ENCODE measurements around the gene SCUBE3. TPM values are rescaled to one million over a fixed set of nuclear protein-coding genes. Genes with fewer than 3 reads are reported as not detected.

The SCUBE3 gene
- total RNA-seq, 1 experiment from 2014 or later = 0.17 TPM

DNA sequence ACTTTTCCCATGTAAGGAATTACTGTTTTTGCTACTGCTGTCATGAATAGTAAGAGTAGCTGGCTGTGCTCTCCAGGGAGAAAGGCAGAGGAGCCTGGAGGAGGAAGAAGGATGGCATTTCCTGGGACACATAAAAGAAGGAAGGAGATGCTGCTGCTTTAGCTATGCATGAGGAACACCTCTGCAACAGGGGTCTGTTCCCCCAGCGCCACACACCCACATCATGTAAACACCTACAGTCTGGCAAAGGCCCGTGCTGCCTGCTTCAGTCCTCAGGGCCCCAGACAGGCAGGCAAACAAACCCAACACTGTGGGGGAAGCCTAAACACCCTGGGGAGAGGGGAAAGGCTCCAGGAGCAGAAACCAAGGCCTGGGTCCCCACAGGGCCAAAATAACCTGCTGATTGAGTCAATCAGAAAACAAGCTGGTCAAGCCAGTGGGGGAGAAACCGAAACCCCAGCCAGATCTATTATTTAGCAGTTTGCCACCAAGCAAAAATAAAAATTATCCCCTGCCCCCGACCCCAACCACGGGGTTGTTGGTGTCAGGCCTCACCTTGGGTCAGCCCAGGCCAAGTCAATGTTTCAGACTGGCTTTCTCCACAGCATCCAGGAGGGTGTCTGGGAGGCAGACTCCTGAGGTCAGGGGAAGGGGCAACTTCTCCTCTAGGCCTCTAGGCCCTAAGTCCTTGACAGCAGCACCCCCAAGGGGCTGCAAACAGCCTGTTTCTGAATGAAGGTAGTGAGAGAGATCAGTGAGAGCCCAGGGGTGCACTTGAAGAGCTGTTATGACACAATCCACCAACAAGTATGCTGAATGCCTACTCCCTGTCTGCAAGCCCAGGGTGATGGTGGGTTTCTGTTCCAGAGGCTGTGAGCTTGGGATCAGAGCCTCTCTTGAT is 34.6 kb upstream of the SCUBE3 start:
- H3K36me3 ChIP-seq (ENCODE audit: low read depth) = no peaks in the 10 kb centered on the region
- H3K4me1 ChIP-seq (replicated peaks; ENCODE audit: insufficient read depth) = peaks cover 39% of the 10 kb centered on the region
- H3K9me3 ChIP-seq (ENCODE audit: insufficient read depth, low read depth) = no peaks in the 10 kb centered on the region
- peaks cover 35% of the 10 kb centered on the region; the same call in 1 of the 2 replicates for H3F3A ChIP-seq (ENCODE audit: insufficient read depth, low read depth)
- intact Hi-C loops (cut with micrococcal nuclease; ENCODE audit: unreplicated experiment) = no loop called here
- CTCF ChIA-PET = no interaction called here
- H3K27me3 ChIP-seq (ENCODE audit: insufficient read depth, low read depth) = no peaks in the 10 kb centered on the region
- no peak overlapping the region for H3K4me3 ChIP-seq
- H2AFZ ChIP-seq = no peak overlapping the region
- no peak for DNase-seq
- H3K79me2 ChIP-seq (ENCODE audit: low read depth) = no peaks in the 10 kb centered on the region
- H3K27ac ChIP-seq = no peak overlapping the region
- H3K4me2 ChIP-seq = no peak overlapping the region
- BruUV-seq (replicated peaks) = no TSS peak
- H4K20me1 ChIP-seq (ENCODE audit: insufficient read depth) = no peaks in the 10 kb centered on the region
- POLR2A ChIA-PET (ENCODE audit: unreplicated experiment) = no interaction called here
- no peaks in the 10 kb centered on the region for H3K9me2 ChIP-seq (ENCODE audit: insufficient read depth)
- TF ChIP-seq, protein P1, sequence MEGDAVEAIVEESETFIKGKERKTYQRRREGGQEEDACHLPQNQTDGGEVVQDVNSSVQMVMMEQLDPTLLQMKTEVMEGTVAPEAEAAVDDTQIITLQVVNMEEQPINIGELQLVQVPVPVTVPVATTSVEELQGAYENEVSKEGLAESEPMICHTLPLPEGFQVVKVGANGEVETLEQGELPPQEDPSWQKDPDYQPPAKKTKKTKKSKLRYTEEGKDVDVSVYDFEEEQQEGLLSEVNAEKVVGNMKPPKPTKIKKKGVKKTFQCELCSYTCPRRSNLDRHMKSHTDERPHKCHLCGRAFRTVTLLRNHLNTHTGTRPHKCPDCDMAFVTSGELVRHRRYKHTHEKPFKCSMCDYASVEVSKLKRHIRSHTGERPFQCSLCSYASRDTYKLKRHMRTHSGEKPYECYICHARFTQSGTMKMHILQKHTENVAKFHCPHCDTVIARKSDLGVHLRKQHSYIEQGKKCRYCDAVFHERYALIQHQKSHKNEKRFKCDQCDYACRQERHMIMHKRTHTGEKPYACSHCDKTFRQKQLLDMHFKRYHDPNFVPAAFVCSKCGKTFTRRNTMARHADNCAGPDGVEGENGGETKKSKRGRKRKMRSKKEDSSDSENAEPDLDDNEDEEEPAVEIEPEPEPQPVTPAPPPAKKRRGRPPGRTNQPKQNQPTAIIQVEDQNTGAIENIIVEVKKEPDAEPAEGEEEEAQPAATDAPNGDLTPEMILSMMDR (conservative IDR thresholded peaks at IDR 0.05) = no peak
- no peak for TF ChIP-seq EZH2 (IDR thresholded peaks at IDR 0.05; ENCODE audit: low read depth)

DNA sequence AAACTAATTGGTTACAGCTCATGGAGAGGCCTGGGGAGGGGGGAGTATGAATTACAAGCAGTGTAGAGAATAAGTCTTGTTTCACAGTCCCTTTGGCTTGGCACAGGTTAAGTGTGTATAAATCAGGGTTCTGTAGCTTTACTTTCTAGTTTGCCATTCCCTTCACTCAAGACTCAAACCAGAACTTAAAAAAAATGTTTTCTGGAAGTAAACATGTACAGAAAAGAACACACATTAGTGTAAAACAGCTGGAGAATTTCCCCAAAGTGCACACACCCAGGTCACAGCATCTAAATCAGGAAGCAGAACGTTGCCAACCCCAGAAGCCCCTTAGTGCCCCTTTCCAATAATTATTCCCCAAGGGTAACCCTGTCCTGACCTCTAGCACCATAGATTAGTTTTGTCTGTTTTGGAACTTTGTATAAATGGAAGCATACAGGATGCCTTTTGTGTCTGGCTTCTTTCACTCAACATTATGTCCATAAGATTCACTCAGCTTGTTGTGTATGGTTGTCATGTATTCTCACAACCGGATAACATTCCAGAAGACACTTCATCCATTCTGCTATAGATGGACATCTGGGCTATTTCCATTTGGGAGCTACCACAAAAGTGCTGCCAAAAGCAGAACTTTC is 33.7 kb upstream of the SCUBE3 start:
- Histone ChIP-seq H3K27me3 (ENCODE audit: insufficient read depth, low read depth) (no peaks in the 10 kb centered on the region), H3F3A (ENCODE audit: insufficient read depth, low read depth) (peaks cover 35% of the 10 kb centered on the region), H3K9me2 (ENCODE audit: insufficient read depth) (no peaks in the 10 kb centered on the region), H3K79me2 (ENCODE audit: low read depth) (no peaks in the 10 kb centered on the region), H2AFZ (no peak overlapping the region), H4K20me1 (ENCODE audit: insufficient read depth) (no peaks in the 10 kb centered on the region), H3K4me2 (no peak overlapping the region), H3K27ac (no peak overlapping the region), H3K4me3 (no peak overlapping the region), H3K9me3 (ENCODE audit: insufficient read depth, low read depth) (no peaks in the 10 kb centered on the region), H3K36me3 (ENCODE audit: low read depth) (no peaks in the 10 kb centered on the region), H3K4me1 (replicated peaks; ENCODE audit: insufficient read depth) (peaks cover 48% of the 10 kb centered on the region)
- ChIA-PET POLR2A (ENCODE audit: unreplicated experiment) (no interaction called here), CTCF (no interaction called here)
- TF ChIP-seq, protein P1 (conservative IDR thresholded peaks at IDR 0.05) = no peak
- no peak for TF ChIP-seq EZH2 (IDR thresholded peaks at IDR 0.05; ENCODE audit: low read depth)
- DNase-seq = no peak
- intact Hi-C loops (cut with micrococcal nuclease; ENCODE audit: unreplicated experiment) = no loop called here
- no TSS peak for BruUV-seq (replicated peaks)

DNA sequence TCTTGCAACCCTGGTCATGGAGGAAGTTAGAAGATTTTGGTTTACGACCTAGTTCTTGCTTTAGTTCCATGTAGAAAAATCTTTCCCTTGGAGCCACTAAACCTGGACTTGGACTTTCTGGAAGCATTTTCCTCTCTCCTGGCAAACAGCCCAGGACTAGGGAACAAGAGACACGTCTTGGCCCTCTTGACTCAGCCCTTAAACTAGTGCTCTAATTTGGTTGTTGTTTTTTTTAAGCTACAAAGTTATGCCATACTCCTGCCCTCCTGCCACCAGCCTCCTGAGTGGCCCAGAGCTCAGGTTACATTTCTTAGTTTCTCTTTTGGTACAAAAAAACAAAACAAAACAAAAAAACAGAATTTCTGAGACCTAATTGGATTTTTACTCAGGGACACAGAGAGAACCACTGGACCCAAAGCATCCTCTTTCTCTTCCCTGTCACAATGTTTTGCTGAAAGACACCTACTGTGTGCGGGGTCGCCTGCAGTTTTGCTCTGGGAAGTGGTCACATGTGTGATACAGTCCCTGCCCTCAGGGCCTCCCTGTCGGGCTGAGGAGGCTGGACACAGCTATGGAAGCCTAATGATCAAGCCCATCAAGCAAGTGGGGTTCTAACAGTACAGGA is 32.3 kb upstream of the SCUBE3 start:
- Histone ChIP-seq H3K4me1 (replicated peaks; ENCODE audit: insufficient read depth) (peaks cover 62% of the 10 kb centered on the region), H3K27ac (peak overlapping the region; percentile 82)

More for the DNA sequence above, 32.3 kb upstream of the SCUBE3 start:
- Histone ChIP-seq H3K9me3 (ENCODE audit: insufficient read depth, low read depth) (no peaks in the 10 kb centered on the region), H3K4me3 (peak overlapping the region; percentile 42), H3K36me3 (ENCODE audit: low read depth) (no peaks in the 10 kb centered on the region), H3K9me2 (ENCODE audit: insufficient read depth) (no peaks in the 10 kb centered on the region), H3K4me2 (peak overlapping the region; percentile 81), H3K27me3 (ENCODE audit: insufficient read depth, low read depth) (no peaks in the 10 kb centered on the region), H3F3A (ENCODE audit: insufficient read depth, low read depth) (peaks cover 47% of the 10 kb centered on the region), H2AFZ (0 out of 2 replicates have a peak overlapping the region, but pooled peaks have one; percentile 44), H4K20me1 (ENCODE audit: insufficient read depth) (no peaks in the 10 kb centered on the region), H3K79me2 (ENCODE audit: low read depth) (no peaks in the 10 kb centered on the region)
- TF ChIP-seq, protein P1 (conservative IDR thresholded peaks at IDR 0.05) = no peak
- no peak for TF ChIP-seq EZH2 (IDR thresholded peaks at IDR 0.05; ENCODE audit: low read depth)
- no TSS peak for BruUV-seq (replicated peaks)
- intact Hi-C loops (cut with micrococcal nuclease; ENCODE audit: unreplicated experiment) = no loop called here
- peak; percentile 25 to 66 for DNase-seq
- ChIA-PET POLR2A (ENCODE audit: unreplicated experiment) (interaction anchor here (0.6 to 0.7 kb wide), 2 partner anchors 34 to 477 kb away, joined by 5 to 10 read pairs; no protein-coding TSS in a partner anchor), CTCF (interaction anchor here (0.6 kb wide), 1 partner anchor 36 kb away, joined by 3 read pairs; no protein-coding TSS in a partner anchor)
